Measurements from ENCODE around the gene LRRK2. TPM values are rescaled to one million over a fixed set of nuclear protein-coding genes. Genes with fewer than 3 reads are reported as not detected.

LRRK2 gene
- total and polyA plus RNA-seq, 2 donors from 2014 or later, result 8.6 to 110 TPM

- Histone ChIP-seq H3K9ac (ENCODE audit: low read length in 3 of 3) (no peak overlapping the region), H3K4me1 (ENCODE audit: control insufficient read depth in 2 of 3, insufficient read depth in 2 of 3, low read depth in 1 of 3, low read length in 3 of 3) (peaks cover 0 to 4% (median 0%) of the 10 kb centered on the region in 3 donors), H3K36me3 (ENCODE audit: control insufficient read depth in 2 of 3, insufficient read depth in 3 of 3, low read length in 3 of 3) (peaks cover 0 to 4% (median 3%) of the 10 kb centered on the region in 3 donors), H3K9me3 (ENCODE audit: control insufficient read depth in 2 of 3, insufficient read depth in 1 of 3, low read length in 3 of 3) (no peaks in the 10 kb centered on the region), H3K27ac (ENCODE audit: low read depth in 2 of 2, low read length in 2 of 2) (no peak overlapping the region), H3K4me3 (ENCODE audit: low read length in 3 of 3) (no peak overlapping the region), H3K27me3 (ENCODE audit: control insufficient read depth, insufficient read depth, low read length) (no peaks in the 10 kb centered on the region)
- TF ChIP-seq, protein P1, sequence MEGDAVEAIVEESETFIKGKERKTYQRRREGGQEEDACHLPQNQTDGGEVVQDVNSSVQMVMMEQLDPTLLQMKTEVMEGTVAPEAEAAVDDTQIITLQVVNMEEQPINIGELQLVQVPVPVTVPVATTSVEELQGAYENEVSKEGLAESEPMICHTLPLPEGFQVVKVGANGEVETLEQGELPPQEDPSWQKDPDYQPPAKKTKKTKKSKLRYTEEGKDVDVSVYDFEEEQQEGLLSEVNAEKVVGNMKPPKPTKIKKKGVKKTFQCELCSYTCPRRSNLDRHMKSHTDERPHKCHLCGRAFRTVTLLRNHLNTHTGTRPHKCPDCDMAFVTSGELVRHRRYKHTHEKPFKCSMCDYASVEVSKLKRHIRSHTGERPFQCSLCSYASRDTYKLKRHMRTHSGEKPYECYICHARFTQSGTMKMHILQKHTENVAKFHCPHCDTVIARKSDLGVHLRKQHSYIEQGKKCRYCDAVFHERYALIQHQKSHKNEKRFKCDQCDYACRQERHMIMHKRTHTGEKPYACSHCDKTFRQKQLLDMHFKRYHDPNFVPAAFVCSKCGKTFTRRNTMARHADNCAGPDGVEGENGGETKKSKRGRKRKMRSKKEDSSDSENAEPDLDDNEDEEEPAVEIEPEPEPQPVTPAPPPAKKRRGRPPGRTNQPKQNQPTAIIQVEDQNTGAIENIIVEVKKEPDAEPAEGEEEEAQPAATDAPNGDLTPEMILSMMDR (IDR thresholded peaks at IDR 0.05; ENCODE audit: borderline replicate concordance, extremely low read depth, insufficient read depth), result no peak
- DNase-seq (no peak), FAIRE-seq (no peak)
- intact Hi-C loops (cut with DNase I), result no loop called here
Measured at GRCh38 chr12:40232602-40233001, 7.8 kb downstream of the LRRK2 start.

GRCh38 chr12:40233741-40234367, 9.1 kb downstream of the LRRK2 start:
- peaks cover 0 to 4% (median 0%) of the 10 kb centered on the region in 3 donors for H3K4me1 ChIP-seq (ENCODE audit: control insufficient read depth in 2 of 3, insufficient read depth in 2 of 3, low read depth in 1 of 3, low read length in 3 of 3)
- no peak for DNase-seq
- no peaks in the 10 kb centered on the region for H3K27me3 ChIP-seq (ENCODE audit: control insufficient read depth, insufficient read depth, low read length)
- TF ChIP-seq, protein P1 (IDR thresholded peaks at IDR 0.05; ENCODE audit: borderline replicate concordance, extremely low read depth, insufficient read depth), result no peak
- no peak for FAIRE-seq
- H3K9ac ChIP-seq (ENCODE audit: low read length in 3 of 3), result no peak overlapping the region
- no peaks in the 10 kb centered on the region for H3K9me3 ChIP-seq (ENCODE audit: control insufficient read depth in 2 of 3, insufficient read depth in 1 of 3, low read length in 3 of 3)
- no peak overlapping the region for H3K4me3 ChIP-seq (ENCODE audit: low read length in 3 of 3)
- H3K27ac ChIP-seq (ENCODE audit: low read depth in 2 of 2, low read length in 2 of 2), result no peak overlapping the region
- intact Hi-C loops (cut with DNase I), result no loop called here
- H3K36me3 ChIP-seq (ENCODE audit: control insufficient read depth in 2 of 3, insufficient read depth in 3 of 3, low read length in 3 of 3), result peaks cover 0 to 4% (median 3%) of the 10 kb centered on the region in 3 donors

DNA sequence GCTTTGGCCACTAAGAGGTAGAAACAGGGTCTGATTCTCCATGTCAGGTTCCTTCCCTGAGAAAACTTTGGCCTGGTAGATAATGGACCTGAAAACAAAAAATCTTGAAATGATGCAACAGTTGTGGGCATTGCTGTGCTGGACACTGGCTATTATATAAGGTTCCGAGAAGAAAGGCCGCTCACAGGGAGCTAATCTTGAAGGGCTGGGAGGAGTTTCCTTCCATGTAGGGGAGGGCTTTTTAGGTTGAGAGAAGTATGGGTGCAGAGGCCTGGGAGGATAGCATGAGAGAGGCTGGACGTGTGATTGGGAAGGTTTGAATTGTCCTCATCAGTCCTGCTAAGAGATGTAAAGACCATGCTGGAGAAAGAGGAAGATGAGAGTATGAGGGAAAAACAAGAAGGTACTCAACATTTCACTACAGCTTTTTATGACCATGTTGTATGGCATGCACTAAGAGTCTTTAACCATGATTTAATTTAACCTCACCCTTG, 11.6 kb downstream of the LRRK2 start:
- Histone ChIP-seq H3K4me3 (ENCODE audit: low read length in 3 of 3) (no peak overlapping the region), H3K36me3 (ENCODE audit: control insufficient read depth in 2 of 3, insufficient read depth in 3 of 3, low read length in 3 of 3) (peaks cover 0 to 4% (median 3%) of the 10 kb centered on the region in 3 donors), H3K27ac (ENCODE audit: low read depth in 2 of 2, low read length in 2 of 2) (no peak overlapping the region), H3K27me3 (ENCODE audit: control insufficient read depth, insufficient read depth, low read length) (no peaks in the 10 kb centered on the region), H3K9me3 (ENCODE audit: control insufficient read depth in 2 of 3, insufficient read depth in 1 of 3, low read length in 3 of 3) (no peaks in the 10 kb centered on the region), H3K4me1 (ENCODE audit: control insufficient read depth in 2 of 3, insufficient read depth in 2 of 3, low read depth in 1 of 3, low read length in 3 of 3) (no peaks in the 10 kb centered on the region), H3K9ac (ENCODE audit: low read length in 3 of 3) (no peak overlapping the region)
- no peak for DNase-seq
- FAIRE-seq, result no peak
- TF ChIP-seq, protein P1 (IDR thresholded peaks at IDR 0.05; ENCODE audit: borderline replicate concordance, extremely low read depth, insufficient read depth), result no peak
- intact Hi-C loops (cut with DNase I), result no loop called here
